Neural cell (in vitro differentiated cells): Measurements from ENCODE around the gene ZSWIM8. TPM values are rescaled to one million over a fixed set of nuclear protein-coding genes. Genes with fewer than 3 reads are reported as not detected.

ENCODE experiments used
- H2AFZ ChIP-seq: fragments of 200-600, 300-800 bp; sonication (generic), shearing (Covaris generic); 2 replicates; pipeline ENCODE4 v1.6.0; 2014; ENCODE audit warnings: low read depth, mild to moderate bottlenecking, antibody characterized with exemption, low read length, moderate library complexity
- H3F3A ChIP-seq: fragments of 200-600 bp; shearing (Covaris generic); 2 replicates; pipeline ENCODE4 v1.6.1; 2016; ENCODE audit warnings: mild to moderate bottlenecking, moderate library complexity, mixed read lengths, antibody characterized with exemption, low read length; ENCODE audit not compliant: insufficient read depth, poor library complexity, severe bottlenecking
- H3K27ac ChIP-seq: fragments of 200-600, 300-800 bp; sonication (generic), shearing (Covaris generic); 2 replicates; pipeline ENCODE4 v1.5.1; 2014; ENCODE audit warnings: mild to moderate bottlenecking, low read length, moderate library complexity
- H3K27me3 ChIP-seq: fragments of 300-800, 200-600 bp; sonication (generic), shearing (Covaris generic); 2 replicates; pipeline ENCODE4 v1.6.0; 2014; ENCODE audit warnings: mild to moderate bottlenecking, low read depth, low read length, moderate library complexity; ENCODE audit not compliant: insufficient read depth
- H3K36me3 ChIP-seq: fragments of 300-800, 200-600 bp; sonication (generic), shearing (Covaris generic); 2 replicates; pipeline ENCODE4 v1.5.1; 2014; ENCODE audit warnings: mild to moderate bottlenecking, antibody characterized with exemption, low read length, moderate library complexity; ENCODE audit not compliant: insufficient read depth
- H3K4me2 ChIP-seq: fragments of 300-800, 200-600 bp; sonication (generic), shearing (Covaris generic); 2 replicates; pipeline ENCODE4 v1.6.0; 2014; ENCODE audit warnings: mild to moderate bottlenecking, low read length
- H3K4me3 ChIP-seq: fragments of 300-800, 200-600 bp; sonication (generic), shearing (Covaris generic); 2 replicates; pipeline ENCODE4 v1.5.1; 2014; ENCODE audit warnings: mild to moderate bottlenecking, low read length, moderate library complexity
- H3K79me2 ChIP-seq: fragments of 200-600 bp; shearing (Covaris generic); replicated peaks from 2 replicates; pipeline ENCODE4 v1.6.0; 2014; ENCODE audit warnings: mild to moderate bottlenecking, low read length, moderate library complexity; ENCODE audit not compliant: insufficient read depth
- H3K9ac ChIP-seq: fragments of 300-800, 200-600 bp; sonication (generic), shearing (Covaris generic); 2 replicates; pipeline ENCODE4 v1.6.1; 2016; ENCODE audit warnings: mild to moderate bottlenecking, low read length, mixed read lengths
- H3K9me2 ChIP-seq: fragments of 200-600 bp; shearing (Covaris generic); 2 replicates; pipeline ENCODE4 v1.6.1; 2016; ENCODE audit warnings: mild to moderate bottlenecking, low read length, mixed read lengths; ENCODE audit not compliant: insufficient read depth
- H3K9me3 ChIP-seq: fragments of 200-600, 300-800 bp; sonication (generic), shearing (Covaris generic); 2 replicates; pipeline ENCODE4 v1.6.1; 2016; ENCODE audit warnings: mild to moderate bottlenecking, mixed run types, low read length, moderate library complexity, mixed read lengths
- H4K20me1 ChIP-seq: fragments of 200-600 bp; shearing (Covaris generic); 2 replicates; pipeline ENCODE4 v1.6.1; 2016; ENCODE audit warnings: mild to moderate bottlenecking, mixed run types; ENCODE audit not compliant: insufficient read depth
- EP300 ChIP-seq: fragments of 450-650 bp; conservative IDR thresholded peaks from 2 replicates; pipeline ENCODE4 v1.6.1; 2014; ENCODE audit warnings: antibody characterized with exemption, mild to moderate bottlenecking, moderate library complexity; ENCODE audit not compliant: poor library complexity, severe bottlenecking
- EZH2 ChIP-seq: fragments of 200-600, 300-800 bp; shearing (Covaris generic), sonication (generic); IDR thresholded peaks from 2 replicates; pipeline ENCODE4 v1.6.1; 2014; ENCODE audit warnings: antibody characterized with exemption, low read length, borderline replicate concordance, mild to moderate bottlenecking; ENCODE audit not compliant: insufficient read depth, poor library complexity, severe bottlenecking
- MXI1 ChIP-seq: fragments of 450-650 bp; conservative IDR thresholded peaks from 2 replicates; pipeline ENCODE4 v1.6.1; 2014; ENCODE audit warnings: antibody characterized with exemption, mild to moderate bottlenecking; ENCODE audit not compliant: poor library complexity, severe bottlenecking
- POLR2AphosphoS5 ChIP-seq: IDR thresholded peaks from 2 replicates; pipeline ENCODE4 v1.6.1; 2012
- RAD21 ChIP-seq: fragments of 450-650 bp; conservative IDR thresholded peaks from 2 replicates; pipeline ENCODE4 v1.6.1; 2014; ENCODE audit warnings: antibody characterized with exemption, mild to moderate bottlenecking, moderate library complexity
- SMC3 ChIP-seq: fragments of 450-650 bp; conservative IDR thresholded peaks from 2 replicates; pipeline ENCODE4 v1.6.1; 2014; ENCODE audit warnings: antibody characterized with exemption, mild to moderate bottlenecking, moderate library complexity; ENCODE audit not compliant: poor library complexity
- TAF1 ChIP-seq: IDR thresholded peaks from 2 replicates; pipeline ENCODE4 v1.6.1; 2012; ENCODE audit warnings: low read depth
- polyA plus RNA-seq: library from polyadenylated mRNA; depleted of rRNA; stranded (reverse); fragments of >200 nt; gene quantifications from 2 replicates; pipeline ENCODE4 v1.2.3, GENCODE V29; 2014
- TF ChIP-seq, protein P1 (sequence below): fragments of 450-650 bp; IDR thresholded peaks from 2 replicates; pipeline ENCODE4 v1.5.1; 2014; ENCODE audit warnings: antibody characterized with exemption, mild to moderate bottlenecking, moderate library complexity; ENCODE audit not compliant: poor library complexity, severe bottlenecking
- TF ChIP-seq, protein P2 (sequence below): IDR thresholded peaks from 2 replicates; pipeline ENCODE4 v1.6.1; 2012; ENCODE audit warnings: borderline replicate concordance

Gene ZSWIM8
- polyA plus RNA-seq, 1 donor from 2014 or later = 69.1 TPM

DNA sequence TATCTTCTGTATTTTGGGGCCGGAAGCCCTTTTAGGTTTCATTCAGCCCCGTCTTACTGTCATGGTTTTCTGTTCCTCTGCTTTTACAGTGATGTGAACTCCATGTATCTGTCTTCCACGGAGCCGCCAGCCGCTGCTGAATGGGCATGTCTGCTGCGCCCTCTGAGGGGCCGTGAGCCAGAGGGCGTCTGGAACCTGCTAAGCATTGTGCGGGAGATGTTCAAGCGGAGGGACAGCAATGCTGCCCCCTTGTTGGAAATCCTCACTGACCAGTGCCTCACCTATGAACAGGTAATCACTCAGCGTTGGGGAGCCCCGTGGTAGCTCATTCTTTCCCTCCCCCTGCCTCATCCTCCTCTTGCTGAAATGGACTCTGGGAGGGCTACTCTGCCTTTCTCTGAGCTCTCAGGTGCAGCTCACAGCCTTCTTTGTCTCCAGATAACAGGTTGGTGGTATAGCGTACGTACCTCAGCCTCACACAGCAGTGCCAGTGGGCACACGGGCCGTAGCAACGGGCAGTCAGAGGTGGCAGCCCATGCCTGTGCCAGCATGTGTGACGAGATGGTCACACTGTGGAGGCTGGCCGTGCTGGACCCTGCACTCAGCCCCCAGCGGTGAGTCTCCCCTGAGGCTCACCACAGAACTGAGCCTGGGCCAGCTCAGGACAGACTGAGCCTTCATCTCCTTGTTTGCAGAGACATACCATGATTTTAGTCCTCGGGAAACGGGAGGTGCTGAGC is 5.7 kb downstream of the ZSWIM8 start:
- H2AFZ ChIP-seq = no peak overlapping the region
- peaks cover 3% of the 10 kb centered on the region for H4K20me1 ChIP-seq
- H3K27ac ChIP-seq = no peak overlapping the region
- H3K9ac ChIP-seq = no peak overlapping the region
- no peaks in the 10 kb centered on the region for H3K9me2 ChIP-seq
- TF ChIP-seq, protein P1, sequence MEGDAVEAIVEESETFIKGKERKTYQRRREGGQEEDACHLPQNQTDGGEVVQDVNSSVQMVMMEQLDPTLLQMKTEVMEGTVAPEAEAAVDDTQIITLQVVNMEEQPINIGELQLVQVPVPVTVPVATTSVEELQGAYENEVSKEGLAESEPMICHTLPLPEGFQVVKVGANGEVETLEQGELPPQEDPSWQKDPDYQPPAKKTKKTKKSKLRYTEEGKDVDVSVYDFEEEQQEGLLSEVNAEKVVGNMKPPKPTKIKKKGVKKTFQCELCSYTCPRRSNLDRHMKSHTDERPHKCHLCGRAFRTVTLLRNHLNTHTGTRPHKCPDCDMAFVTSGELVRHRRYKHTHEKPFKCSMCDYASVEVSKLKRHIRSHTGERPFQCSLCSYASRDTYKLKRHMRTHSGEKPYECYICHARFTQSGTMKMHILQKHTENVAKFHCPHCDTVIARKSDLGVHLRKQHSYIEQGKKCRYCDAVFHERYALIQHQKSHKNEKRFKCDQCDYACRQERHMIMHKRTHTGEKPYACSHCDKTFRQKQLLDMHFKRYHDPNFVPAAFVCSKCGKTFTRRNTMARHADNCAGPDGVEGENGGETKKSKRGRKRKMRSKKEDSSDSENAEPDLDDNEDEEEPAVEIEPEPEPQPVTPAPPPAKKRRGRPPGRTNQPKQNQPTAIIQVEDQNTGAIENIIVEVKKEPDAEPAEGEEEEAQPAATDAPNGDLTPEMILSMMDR = no peak
- TF ChIP-seq EZH2 (no peak), EP300 (no peak)
- no peak overlapping the region for H3K4me2 ChIP-seq
- no peaks in the 10 kb centered on the region for H3K27me3 ChIP-seq
- no peaks in the 10 kb centered on the region for H3F3A ChIP-seq
- no peak overlapping the region for H3K4me3 ChIP-seq
- no peaks in the 10 kb centered on the region for H3K36me3 ChIP-seq
- H3K9me3 ChIP-seq = no peaks in the 10 kb centered on the region
- H3K79me2 ChIP-seq = peaks cover 20% of the 10 kb centered on the region

DNA sequence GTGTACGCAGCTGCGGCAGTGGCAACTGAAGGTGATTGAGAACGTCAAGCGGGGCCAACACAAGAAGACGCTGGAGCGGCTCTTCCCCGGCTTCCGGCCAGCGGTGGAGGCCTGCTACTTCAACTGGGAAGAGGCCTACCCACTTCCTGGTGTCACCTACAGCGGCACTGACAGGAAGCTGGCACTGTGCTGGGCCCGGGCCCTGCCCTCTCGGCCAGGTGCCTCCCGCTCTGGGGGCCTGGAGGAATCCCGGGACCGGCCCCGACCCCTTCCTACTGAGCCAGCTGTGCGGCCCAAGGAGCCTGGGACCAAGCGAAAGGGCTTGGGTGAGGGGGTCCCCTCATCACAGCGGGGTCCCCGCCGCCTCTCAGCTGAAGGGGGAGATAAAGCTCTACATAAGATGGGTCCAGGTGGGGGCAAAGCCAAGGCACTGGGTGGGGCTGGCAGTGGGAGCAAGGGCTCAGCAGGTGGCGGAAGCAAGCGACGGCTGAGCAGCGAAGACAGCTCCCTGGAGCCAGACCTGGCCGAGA is 6.5 kb downstream of the ZSWIM8 start:
- no peaks in the 10 kb centered on the region for H3K27me3 ChIP-seq
- H3K9me2 ChIP-seq = no peaks in the 10 kb centered on the region
- H3F3A ChIP-seq = no peaks in the 10 kb centered on the region
- no peaks in the 10 kb centered on the region for H4K20me1 ChIP-seq
- H2AFZ ChIP-seq = no peak overlapping the region
- H3K9ac ChIP-seq = no peak overlapping the region
- H3K27ac ChIP-seq = no peak overlapping the region
- H3K36me3 ChIP-seq = no peaks in the 10 kb centered on the region
- no peaks in the 10 kb centered on the region for H3K9me3 ChIP-seq
- no peak overlapping the region for H3K4me2 ChIP-seq
- H3K4me3 ChIP-seq = no peak overlapping the region
- H3K79me2 ChIP-seq = peaks cover 12% of the 10 kb centered on the region
- TF ChIP-seq MXI1 = no peak
- TF ChIP-seq EP300 = no peak
- no peak for TF ChIP-seq EZH2
- TF ChIP-seq SMC3 = no peak
- no peak for TF ChIP-seq TAF1
- TF ChIP-seq, protein P2, sequence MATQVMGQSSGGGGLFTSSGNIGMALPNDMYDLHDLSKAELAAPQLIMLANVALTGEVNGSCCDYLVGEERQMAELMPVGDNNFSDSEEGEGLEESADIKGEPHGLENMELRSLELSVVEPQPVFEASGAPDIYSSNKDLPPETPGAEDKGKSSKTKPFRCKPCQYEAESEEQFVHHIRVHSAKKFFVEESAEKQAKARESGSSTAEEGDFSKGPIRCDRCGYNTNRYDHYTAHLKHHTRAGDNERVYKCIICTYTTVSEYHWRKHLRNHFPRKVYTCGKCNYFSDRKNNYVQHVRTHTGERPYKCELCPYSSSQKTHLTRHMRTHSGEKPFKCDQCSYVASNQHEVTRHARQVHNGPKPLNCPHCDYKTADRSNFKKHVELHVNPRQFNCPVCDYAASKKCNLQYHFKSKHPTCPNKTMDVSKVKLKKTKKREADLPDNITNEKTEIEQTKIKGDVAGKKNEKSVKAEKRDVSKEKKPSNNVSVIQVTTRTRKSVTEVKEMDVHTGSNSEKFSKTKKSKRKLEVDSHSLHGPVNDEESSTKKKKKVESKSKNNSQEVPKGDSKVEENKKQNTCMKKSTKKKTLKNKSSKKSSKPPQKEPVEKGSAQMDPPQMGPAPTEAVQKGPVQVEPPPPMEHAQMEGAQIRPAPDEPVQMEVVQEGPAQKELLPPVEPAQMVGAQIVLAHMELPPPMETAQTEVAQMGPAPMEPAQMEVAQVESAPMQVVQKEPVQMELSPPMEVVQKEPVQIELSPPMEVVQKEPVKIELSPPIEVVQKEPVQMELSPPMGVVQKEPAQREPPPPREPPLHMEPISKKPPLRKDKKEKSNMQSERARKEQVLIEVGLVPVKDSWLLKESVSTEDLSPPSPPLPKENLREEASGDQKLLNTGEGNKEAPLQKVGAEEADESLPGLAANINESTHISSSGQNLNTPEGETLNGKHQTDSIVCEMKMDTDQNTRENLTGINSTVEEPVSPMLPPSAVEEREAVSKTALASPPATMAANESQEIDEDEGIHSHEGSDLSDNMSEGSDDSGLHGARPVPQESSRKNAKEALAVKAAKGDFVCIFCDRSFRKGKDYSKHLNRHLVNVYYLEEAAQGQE = no peak
- TF ChIP-seq, protein P1 = no peak
- TF ChIP-seq POLR2AphosphoS5 = no peak
- no peak for TF ChIP-seq RAD21
